GM18502 (cell line): ENCODE measurements around the gene COX4I1.

ENCODE experiments used
- ATAC-seq: cut with Tn5 transposase; IDR thresholded peaks from one replicate; pipeline ENCODE4 v1.9.1; 2021; ENCODE audit warnings: mild to moderate bottlenecking; ENCODE audit not compliant: unreplicated experiment, poor library complexity

Gene COX4I1

DNA sequence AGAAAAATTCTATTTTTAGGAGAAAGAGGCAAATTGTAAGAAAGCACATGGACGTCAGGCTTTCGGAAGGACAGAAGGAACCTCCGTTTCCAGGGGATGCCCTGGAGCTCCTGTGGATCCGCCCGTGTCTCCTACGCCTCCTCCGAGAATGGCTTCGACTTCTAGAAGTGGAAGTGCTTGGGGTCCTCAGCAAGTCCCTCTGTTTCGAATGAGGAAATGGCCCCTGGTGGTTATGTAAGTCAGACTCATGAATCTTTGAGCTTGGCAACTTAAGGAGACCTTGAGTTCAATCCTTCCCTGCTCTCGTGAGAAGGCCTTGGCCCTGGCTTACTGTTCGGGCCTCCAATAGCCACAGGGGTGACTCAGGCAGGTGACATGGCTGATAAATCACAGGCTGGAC is 38.9 kb downstream of the COX4I1 start:
- ATAC-seq: no peak

DNA sequence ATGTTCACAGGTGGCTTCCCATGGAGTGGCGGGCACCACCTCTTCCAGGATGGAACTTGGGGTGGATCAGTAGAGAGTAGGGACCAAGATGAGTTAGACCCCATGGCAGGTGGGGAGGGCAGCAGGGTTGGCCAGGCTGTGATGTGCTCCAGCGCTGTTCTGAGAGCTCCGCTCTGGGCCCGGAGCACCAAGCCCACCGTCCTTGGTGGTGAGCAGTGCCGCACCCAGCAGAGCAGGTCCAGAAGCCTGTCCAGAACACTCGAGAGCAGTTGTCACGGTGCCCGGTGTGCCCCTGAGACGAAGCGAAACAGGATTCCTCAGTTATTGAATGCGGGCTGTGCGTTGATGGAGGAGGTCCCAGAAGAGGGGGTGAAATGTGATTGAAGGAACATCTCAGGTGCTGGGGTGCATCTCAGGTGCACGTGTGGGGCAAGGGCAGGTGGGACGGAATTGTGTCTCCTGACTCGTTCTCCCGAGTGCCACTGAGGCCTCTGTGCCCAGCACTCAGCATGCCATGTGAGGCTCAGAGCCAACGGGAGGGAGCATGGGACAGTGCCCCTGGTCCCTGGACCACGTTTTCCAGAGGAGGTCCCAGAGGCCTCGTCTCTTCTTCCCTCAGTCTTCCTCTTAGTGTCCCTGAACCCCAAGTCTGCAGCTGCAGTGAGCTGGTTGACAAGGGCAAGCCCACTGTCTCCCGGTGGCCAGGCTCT is 39.5 kb downstream of the COX4I1 start:
- ATAC-seq: no peak

DNA sequence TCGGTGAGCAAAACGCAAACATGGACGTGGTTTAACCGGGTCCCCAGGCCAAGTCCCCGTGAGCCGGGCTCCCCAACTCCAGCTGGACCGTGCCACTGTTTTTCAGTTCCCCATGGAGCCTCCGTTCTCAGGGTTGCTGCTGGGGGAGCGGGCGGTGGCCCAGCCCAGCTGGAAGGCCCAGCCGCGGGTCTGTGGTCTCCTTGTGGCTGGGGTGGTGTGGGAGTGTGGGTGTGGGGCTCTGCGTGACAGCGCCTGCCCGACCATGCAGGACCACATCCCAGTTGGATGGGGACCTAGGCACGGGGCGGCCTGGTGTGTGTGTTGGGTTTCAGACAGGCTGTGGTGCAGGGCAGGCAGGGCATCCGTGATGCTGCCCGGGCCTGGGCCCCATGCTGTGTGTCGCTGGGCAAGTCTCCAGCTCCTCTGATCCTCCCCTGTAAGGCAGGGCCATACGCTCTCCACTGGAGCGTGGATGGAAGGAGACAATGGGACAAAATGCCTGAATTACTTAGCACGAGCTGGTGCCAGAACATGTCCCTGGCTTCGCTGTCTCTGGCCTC is 40.3 kb downstream of the COX4I1 start:
- no peak for ATAC-seq

GRCh38 chr16:85840395-85840794 is 40.9 kb downstream of the COX4I1 start:
- ATAC-seq: no peak

DNA sequence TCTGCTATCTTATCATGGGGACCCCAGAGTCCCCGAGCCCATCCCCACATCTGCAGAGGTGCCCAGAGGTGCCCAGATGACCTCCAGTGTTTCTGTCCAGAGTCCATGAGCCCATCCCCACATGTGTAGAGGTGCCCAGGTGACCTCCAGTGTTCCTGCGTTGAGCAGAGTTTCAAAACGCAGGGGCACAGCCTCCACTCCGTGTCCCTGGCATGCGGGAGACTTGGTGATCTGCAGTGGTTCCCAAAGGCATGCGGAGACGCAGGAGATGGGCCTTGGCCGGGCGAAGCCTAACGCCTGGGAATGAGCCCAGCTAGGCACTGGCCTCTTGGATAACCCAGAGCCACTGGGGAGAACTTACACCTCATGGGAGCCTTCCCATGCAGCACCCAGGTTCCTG is 41.3 kb downstream of the COX4I1 start:
- no peak for ATAC-seq

DNA sequence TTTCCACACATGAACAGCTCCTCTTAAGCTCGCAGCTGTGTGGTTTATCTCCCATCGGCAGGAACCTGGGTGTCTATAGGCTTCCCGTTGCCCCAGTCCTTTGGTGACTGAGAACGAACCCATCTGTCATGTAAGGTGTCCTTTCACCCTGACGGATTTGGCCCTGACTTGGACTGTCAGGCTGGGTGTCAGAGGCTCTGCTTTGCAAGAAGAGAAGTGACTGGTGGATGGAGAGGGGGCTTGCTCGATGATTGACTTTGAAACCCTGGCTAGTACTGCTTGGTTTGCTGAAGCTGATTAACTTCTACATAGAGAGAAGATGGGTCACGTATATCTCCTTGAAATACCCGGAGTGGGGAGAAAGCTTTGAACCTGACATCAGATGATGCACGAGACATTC is 42.9 kb downstream of the COX4I1 start:
- ATAC-seq: no peak

GRCh38 chr16:85842848-85843247 is 43.4 kb downstream of the COX4I1 start:
- ATAC-seq: no peak

GRCh38 chr16:85843471-85844168 is 44.1 kb downstream of the COX4I1 start:
- no peak for ATAC-seq

DNA sequence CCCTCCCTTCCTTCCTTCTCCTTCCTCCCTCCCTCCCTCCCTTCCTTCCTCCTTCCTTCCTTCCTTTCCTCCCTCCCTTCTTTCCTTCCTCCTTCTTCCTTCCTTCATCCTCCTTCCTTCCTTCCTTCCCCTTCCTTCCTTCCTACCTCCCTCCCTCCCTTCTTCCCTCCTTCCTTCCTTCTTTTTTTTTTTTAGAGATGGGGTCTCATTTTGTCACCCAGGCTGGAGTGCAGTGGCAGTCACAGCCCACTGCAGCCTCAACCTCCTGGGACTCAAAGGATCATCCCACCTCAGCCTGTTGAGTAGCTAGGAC is 44.6 kb downstream of the COX4I1 start:
- no peak for ATAC-seq

GRCh38 chr16:85844786-85845185 is 45.3 kb downstream of the COX4I1 start:
- ATAC-seq: no peak

DNA sequence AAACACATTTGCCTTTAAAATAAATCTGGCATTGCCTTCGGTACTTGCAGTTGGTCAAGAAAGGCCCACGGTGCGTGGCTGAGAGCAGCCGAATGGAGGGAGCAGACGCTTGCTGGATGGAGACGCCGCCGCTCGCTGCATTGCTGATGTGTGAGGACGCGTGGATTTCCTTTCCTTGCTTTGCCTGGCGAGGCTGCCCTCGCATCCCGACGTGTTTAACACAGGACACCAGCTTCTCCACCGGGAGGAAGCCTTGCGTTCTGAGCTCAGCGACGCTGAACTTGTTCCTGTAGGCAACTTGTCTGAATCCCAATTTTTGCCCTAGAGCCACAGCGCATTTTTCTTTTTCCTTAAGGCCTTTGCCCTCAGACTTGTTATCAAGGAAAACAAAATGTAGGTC is 45.8 kb downstream of the COX4I1 start:
- no peak for ATAC-seq

DNA sequence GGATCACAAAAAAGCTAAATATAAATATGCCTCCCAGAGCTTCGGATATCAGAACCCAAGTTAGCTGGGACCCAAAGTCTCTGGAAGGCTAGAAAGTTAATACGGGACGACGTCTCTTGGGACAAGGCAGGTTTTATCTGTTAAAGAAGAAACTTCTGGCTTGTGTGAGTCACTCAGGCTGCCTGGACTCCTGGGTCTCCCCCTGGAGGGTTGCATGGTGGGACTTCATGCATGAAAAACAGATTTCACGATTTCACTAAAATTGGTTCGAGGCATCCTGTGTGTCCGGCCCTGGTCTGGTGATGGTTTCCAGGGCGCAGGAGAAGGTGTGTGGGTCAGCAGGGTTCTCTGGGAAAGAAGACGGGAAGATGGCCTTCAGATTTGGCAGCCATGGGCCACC is 47.0 kb downstream of the COX4I1 start:
- no peak for ATAC-seq

- ATAC-seq: no peak
These were observed 47.5 kb downstream of the COX4I1 start for GRCh38 chr16:85847036-85847435.

DNA sequence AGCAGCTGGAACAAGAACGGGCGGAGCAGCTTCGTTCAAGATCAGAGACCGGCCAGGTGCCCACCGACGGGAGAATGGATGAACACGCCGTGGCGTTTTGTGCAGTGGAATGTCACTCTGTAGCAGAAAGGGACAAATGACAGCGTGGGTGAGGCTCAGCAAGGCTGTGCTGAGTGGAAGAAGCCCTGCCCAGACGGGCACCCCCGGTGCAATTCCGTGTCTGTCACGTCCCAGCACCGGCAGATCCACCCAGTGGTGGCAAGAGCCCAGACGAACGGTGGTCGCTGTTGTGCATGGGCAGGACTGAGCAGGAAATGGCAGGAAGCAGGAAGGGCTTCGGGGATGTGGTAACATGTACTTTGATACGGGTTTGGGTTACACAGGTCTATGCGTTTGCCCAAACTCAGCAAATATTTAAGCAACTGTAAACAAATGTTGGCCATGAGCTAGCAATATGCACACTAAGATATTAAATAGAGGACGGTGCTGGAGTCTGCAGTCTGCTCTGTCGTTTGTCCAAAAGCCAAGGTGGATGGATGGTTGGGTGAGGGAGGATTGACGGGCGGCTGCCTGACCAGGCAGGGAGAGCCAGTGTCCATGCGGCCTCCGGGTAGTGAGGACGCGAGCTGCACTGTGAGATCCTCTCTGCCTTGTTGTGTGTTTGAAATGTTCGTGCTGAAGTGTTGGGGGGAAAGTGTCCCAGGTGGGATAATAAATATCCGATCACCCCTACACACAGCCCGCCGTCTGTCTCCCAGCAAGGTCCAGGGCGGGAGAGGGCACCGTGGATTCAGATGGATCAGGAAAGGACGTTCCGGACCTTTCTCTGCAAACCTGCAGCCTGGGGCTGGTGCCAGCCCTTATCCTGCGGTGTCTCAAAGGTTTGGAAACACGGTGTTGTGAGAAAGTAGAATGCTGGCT is 48.4 kb downstream of the COX4I1 start:
- no peak for ATAC-seq

GRCh38 chr16:85848986-85849385 is 49.5 kb downstream of the COX4I1 start:
- ATAC-seq: no peak

DNA sequence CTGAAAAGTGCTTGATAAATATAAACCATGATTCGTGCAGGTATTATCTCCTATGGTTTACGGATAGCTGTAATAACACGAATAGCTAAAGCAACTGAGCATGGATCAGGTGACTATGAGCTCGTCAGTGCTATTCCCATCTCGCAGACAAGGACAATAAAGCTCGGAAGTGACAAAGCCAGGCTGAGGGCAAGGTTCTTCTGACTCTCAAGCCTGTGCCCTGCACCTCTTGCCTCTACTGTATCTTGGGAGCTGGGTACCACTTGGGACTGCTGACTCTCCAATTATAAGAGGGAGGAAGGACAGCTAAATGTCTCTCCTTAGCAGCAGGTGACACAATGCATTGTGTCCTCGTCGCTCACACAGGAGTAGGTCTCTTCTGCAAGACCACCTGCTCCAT is 49.9 kb downstream of the COX4I1 start:
- no peak for ATAC-seq

GRCh38 chr16:85850344-85850880 is 50.9 kb downstream of the COX4I1 start:
- ATAC-seq: no peak

- ATAC-seq: no peak
These were observed 51.7 kb downstream of the COX4I1 start for GRCh38 chr16:85851034-85851785.

- no peak for ATAC-seq
These were observed 54.4 kb downstream of the COX4I1 start for GRCh38 chr16:85853547-85854545.
